SK-N-SH treated with all-trans-retinoic acid at 6 μM for 48 hours (cell line): ENCODE results near the gene CHI3L1.

Source experiments
- ATAC-seq: fragments of 200-7000 bp; cut with Tn5 transposase; 3 replicates; pipeline ENCODE4 v1.9.1; 2020; ENCODE audit warnings: mild to moderate bottlenecking, moderate library complexity
- CREB5 ChIP-seq: fragments of 250-450 bp; sonication (Bioruptor Pico); IDR thresholded peaks from 2 replicates; pipeline ENCODE4 v1.5.1; 2020; ENCODE audit warnings: low read depth, mild to moderate bottlenecking, moderate library complexity
- CSDC2 ChIP-seq: fragments of 250-450 bp; sonication (Bioruptor Pico); IDR thresholded peaks from 2 replicates; pipeline ENCODE4 v1.5.0; 2020; ENCODE audit warnings: mild to moderate bottlenecking, moderate library complexity
- CSRNP3 ChIP-seq: fragments of 250-450 bp; sonication (Bioruptor Pico); IDR thresholded peaks from 2 replicates; pipeline ENCODE4 v1.5.1; 2021; ENCODE audit warnings: mild to moderate bottlenecking, moderate library complexity
- ESRRG ChIP-seq: fragments of 250-450 bp; sonication (Bioruptor Pico); IDR thresholded peaks from 2 replicates; pipeline ENCODE4 v1.6.1; 2021; ENCODE audit warnings: mild to moderate bottlenecking
- GLIS3 ChIP-seq: fragments of 250-450 bp; sonication (Bioruptor Pico); IDR thresholded peaks from 2 replicates; pipeline ENCODE4 v1.5.0; 2020; ENCODE audit warnings: mild to moderate bottlenecking, moderate library complexity
- ISL1 ChIP-seq: fragments of 250-450 bp; sonication (Bioruptor Pico); IDR thresholded peaks from 2 replicates; pipeline ENCODE4 v2.1.2; 2022; ENCODE audit warnings: mild to moderate bottlenecking, moderate library complexity
- PATZ1 ChIP-seq: fragments of 250-450 bp; sonication (Bioruptor Pico); IDR thresholded peaks from 2 replicates; pipeline ENCODE4 v1.8.0; 2020; ENCODE audit warnings: mild to moderate bottlenecking, moderate library complexity, borderline replicate concordance
- POU6F1 ChIP-seq: fragments of 250-450 bp; sonication (Bioruptor Pico); IDR thresholded peaks from 2 replicates; pipeline ENCODE4 v1.8.0; 2021; ENCODE audit warnings: low read depth, mild to moderate bottlenecking, moderate library complexity, borderline replicate concordance
- PPARA ChIP-seq: fragments of 250-450 bp; sonication (Bioruptor Pico); IDR thresholded peaks from 2 replicates; pipeline ENCODE4 v1.5.0; 2020; ENCODE audit warnings: mild to moderate bottlenecking, borderline replicate concordance
- SNAI2 ChIP-seq: fragments of 250-450 bp; sonication (Bioruptor Pico); IDR thresholded peaks from 2 replicates; pipeline ENCODE4 v1.5.0; 2020; ENCODE audit warnings: mild to moderate bottlenecking, moderate library complexity
- TCF4 ChIP-seq: fragments of 250-450 bp; sonication (Bioruptor Pico); IDR thresholded peaks from 2 replicates; pipeline ENCODE4 v1.8.0; 2021; ENCODE audit warnings: mild to moderate bottlenecking, moderate library complexity, borderline replicate concordance
- TOX ChIP-seq: fragments of 250-450 bp; sonication (Bioruptor Pico); IDR thresholded peaks from 2 replicates; pipeline ENCODE4 v1.8.0; 2021; ENCODE audit warnings: mild to moderate bottlenecking, moderate library complexity, borderline replicate concordance
- TSHZ2 ChIP-seq: fragments of 250-450 bp; sonication (Bioruptor Pico); IDR thresholded peaks from 2 replicates; pipeline ENCODE4 v1.5.0; 2020; ENCODE audit warnings: mild to moderate bottlenecking, moderate library complexity
- ZC3H10 ChIP-seq: fragments of 250-450 bp; sonication (Bioruptor Pico); IDR thresholded peaks from 2 replicates; pipeline ENCODE4 v1.5.1; 2021; ENCODE audit warnings: mild to moderate bottlenecking, moderate library complexity
- ZFP30 ChIP-seq: fragments of 450-650 bp; formaldehyde crosslinking; IDR thresholded peaks from 2 replicates; pipeline ENCODE4 v1.5.0; 2022; ENCODE audit warnings: mild to moderate bottlenecking, moderate library complexity
- ZNF565 ChIP-seq: fragments of 450-650 bp; formaldehyde crosslinking; conservative IDR thresholded peaks from 2 replicates; pipeline ENCODE4 v1.5.0; 2020; ENCODE audit warnings: low read depth, mild to moderate bottlenecking, moderate library complexity
- ZNF70 ChIP-seq: fragments of 450-650 bp; formaldehyde crosslinking; IDR thresholded peaks from 2 replicates; pipeline ENCODE4 v1.5.0; 2020; ENCODE audit warnings: mild to moderate bottlenecking, moderate library complexity
- ZNF8 ChIP-seq: fragments of 450-650 bp; formaldehyde crosslinking; IDR thresholded peaks from 2 replicates; pipeline ENCODE4 v1.5.0; 2020; ENCODE audit warnings: mild to moderate bottlenecking, moderate library complexity

The CHI3L1 gene

GRCh38 chr1:203176273-203177035, 10.1 kb downstream of the CHI3L1 start (continued):
- no peak for TF ChIP-seq ZC3H10 (CRISPR knock-in tag)
- no peak for TF ChIP-seq ZNF70 (CRISPR knock-in tag)
- TF ChIP-seq ESRRG (CRISPR knock-in tag) = no peak
- no peak for TF ChIP-seq CSDC2 (CRISPR knock-in tag)
- TF ChIP-seq ZNF8 (CRISPR knock-in tag) = no peak
- TF ChIP-seq PATZ1 (CRISPR knock-in tag) = no peak
- TF ChIP-seq ISL1 (CRISPR knock-in tag) = no peak
- TF ChIP-seq TCF4 (CRISPR knock-in tag) = no peak
- no peak for TF ChIP-seq CSRNP3

GRCh38 chr1:203175827-203176241, 10.7 kb downstream of the CHI3L1 start:
- TF ChIP-seq ZNF70 (CRISPR knock-in tag) = no peak
- no peak for TF ChIP-seq ZNF8 (CRISPR knock-in tag)
- TF ChIP-seq TSHZ2 (CRISPR knock-in tag) = no peak
- TF ChIP-seq CSDC2 (CRISPR knock-in tag) = no peak
- no peak for TF ChIP-seq PPARA (CRISPR knock-in tag)
- TF ChIP-seq CREB5 (CRISPR knock-in tag) = no peak
- TF ChIP-seq ZNF565 = no peak
- TF ChIP-seq ZFP30 = no peak
- TF ChIP-seq GLIS3 (CRISPR knock-in tag) = no peak

GRCh38 chr1:203175237-203175826, 11.2 kb downstream of the CHI3L1 start, which contains the start of gene MYBPH:
Gene MYBPH (minus strand): TSS chr1:203175826. CDS start chr1:203175755, 71 bp downstream.
- ATAC-seq = no peak
- TF ChIP-seq CSDC2 (CRISPR knock-in tag) (no peak), ZC3H10 (CRISPR knock-in tag) (no peak), ZNF565 (no peak), SNAI2 (no peak), ISL1 (CRISPR knock-in tag) (no peak), TCF4 (CRISPR knock-in tag) (no peak), ZNF8 (CRISPR knock-in tag) (no peak), ZFP30 (no peak), TOX (CRISPR knock-in tag) (no peak), POU6F1 (no peak), PPARA (CRISPR knock-in tag) (no peak), CREB5 (CRISPR knock-in tag) (no peak), ESRRG (CRISPR knock-in tag) (no peak)
- TF ChIP-seq, all 23 proteins: peak for 0

More at GRCh38 chr1:203175827-203176241, 10.7 kb downstream of the CHI3L1 start:
- no peak for ATAC-seq
